HUDEP-2 (cell line): ENCODE data around the gene PFDN5.
"Not testable (repeated sequence)": the region's sequence is repeated elsewhere in the genome, so short reads cannot be mapped to it uniquely, and the experiment has no call there.

ENCODE experiments used
- DNase-seq, 76 experiments: peaks; one replicate each; lab custom pipeline; 2025; ENCODE audit not compliant: unreplicated experiment in 76 of 76; lab: John Stamatoyannopoulos, UW

Gene PFDN5

GRCh38 chr12:53325511-53326061 lies 30.2 kb downstream of the PFDN5 start:
- DNase-seq = peak in 1 of 76 experiments; percentile 4

- no peak for DNase-seq
These were observed 31.3 kb downstream of the PFDN5 start for GRCh38 chr12:53326460-53327185.

DNA sequence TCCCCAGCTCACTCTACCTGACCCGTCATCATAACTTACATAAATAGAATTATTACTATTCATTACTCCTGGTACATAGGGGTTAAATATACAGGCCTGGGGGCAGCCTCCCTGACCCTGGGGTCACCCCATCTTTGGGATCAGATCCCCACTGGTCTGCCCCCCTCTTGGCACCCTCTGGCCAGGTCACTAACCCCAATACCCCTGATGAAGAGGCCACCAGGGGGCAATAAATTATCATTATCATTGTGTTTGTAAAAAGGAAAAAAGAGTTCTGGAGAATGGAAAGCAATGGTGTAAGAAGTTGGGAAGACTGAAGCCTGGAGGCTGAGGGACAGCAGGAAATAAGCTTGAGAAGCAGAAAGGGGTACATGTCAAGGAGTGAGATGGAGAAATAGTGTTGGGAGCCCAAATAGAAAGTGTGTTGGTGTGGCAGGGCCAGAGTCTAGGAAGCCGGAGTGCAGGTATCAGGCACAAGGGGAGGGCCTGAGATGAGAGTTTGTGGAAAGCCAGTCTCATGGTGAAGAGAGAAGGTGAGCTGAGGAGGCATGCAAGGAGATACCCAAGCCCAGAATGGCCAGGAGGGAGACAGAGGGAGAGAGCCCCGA lies 32.2 kb downstream of the PFDN5 start:
- DNase-seq = peak in 12 of 76 experiments; percentile 3 to 33 (median 18)

GRCh38 chr12:53328043-53328435 lies 32.7 kb downstream of the PFDN5 start:
- DNase-seq = no peak

DNA sequence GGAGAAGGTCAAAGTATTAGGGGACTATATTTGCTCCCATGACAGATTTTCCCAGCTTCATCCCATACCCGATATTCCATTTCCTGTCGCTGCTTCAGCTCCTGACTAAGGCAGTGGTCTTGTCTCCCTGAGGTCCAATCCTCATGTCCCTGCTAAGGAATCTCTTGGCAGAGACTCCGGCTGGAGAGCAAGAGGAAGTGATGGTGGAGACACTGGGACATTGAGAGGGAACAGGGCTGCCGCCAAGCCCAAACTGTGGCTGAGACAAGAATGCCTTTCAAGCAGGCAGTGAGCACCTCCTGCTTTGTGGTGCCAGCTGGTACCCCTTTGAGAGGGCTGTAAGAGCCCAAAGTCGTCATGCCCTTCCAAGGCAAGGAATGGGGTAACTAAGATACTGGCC lies 35.3 kb downstream of the PFDN5 start:
- no peak for DNase-seq

- DNase-seq = not testable (repeated sequence)
These were observed 37.0 kb downstream of the PFDN5 start for GRCh38 chr12:53332339-53332738.

GRCh38 chr12:53332744-53333143 lies 37.4 kb downstream of the PFDN5 start:
- DNase-seq = no peak

DNA sequence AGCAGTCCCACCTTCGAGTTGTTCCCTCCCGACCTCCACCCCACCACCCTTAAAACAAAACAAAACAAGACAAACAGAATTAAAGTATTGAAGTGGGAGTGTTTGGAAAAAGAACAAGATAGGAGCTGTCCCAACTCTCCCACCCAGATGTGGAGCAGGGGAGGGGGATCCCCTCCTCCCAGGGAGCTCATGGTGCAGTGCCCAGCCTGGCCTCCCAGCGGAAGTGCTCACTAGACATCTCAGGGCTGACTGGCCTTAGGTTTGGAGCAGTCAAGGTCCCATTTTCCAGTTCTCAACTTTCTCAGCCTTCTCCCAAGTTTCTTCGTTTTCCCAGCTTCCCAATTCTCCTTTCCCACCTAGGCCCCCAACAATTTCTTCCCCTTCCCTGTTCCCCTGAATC lies 37.9 kb downstream of the PFDN5 start:
- no peak for DNase-seq

DNA sequence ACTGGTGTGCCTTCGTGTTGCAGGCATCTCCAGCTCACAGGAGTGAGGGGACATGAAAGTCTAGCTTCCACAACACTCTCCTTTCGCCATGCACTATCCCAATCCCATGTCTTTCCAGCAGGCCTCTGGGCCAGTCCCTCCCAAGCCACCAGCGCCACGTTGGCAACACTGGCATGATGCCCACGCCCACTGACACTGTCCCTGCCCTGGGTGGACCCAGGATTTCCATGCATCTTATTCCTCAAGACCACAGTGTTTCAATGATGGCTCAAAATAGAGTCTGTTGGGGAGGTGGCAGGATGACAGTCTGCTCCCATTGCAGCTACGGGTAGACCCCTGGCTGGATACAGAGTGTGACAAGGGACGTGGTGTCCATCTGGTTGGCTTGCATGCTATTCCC lies 38.5 kb downstream of the PFDN5 start:
- no peak for DNase-seq

GRCh38 chr12:53334822-53335221 lies 39.5 kb downstream of the PFDN5 start:
- DNase-seq = no peak

DNA sequence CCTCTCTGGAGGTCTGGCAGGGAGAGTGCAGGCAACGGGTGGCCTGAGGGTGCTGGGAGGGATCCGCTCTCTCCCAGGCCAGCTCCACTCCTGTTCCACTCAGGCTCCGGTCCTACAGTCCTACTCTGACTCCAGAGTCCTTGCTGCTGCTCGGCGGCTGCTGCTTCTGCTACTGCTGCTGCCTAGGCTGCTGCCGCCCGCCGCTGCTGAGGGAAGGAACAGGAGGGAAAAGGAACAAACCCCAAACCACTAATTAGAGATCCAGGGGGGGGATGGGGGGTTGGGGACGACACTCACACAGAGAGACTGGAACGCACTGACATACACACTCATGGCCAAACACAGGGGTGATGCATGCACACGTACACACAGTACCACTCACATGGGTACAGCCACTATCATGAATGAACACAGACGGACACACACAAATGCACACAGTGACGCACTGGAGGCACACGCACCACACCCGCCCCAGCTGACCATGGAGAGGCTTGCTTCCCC lies 40.9 kb downstream of the PFDN5 start, which contains the start of gene SP7:
SP7 (minus strand) TSS at position 174 of the 501 bp plus-strand sequence. CDS start 708 bp downstream, outside the sequence.
- DNase-seq = no peak

GRCh38 chr12:53338017-53338416 lies 42.7 kb downstream of the PFDN5 start:
- no peak for DNase-seq

DNA sequence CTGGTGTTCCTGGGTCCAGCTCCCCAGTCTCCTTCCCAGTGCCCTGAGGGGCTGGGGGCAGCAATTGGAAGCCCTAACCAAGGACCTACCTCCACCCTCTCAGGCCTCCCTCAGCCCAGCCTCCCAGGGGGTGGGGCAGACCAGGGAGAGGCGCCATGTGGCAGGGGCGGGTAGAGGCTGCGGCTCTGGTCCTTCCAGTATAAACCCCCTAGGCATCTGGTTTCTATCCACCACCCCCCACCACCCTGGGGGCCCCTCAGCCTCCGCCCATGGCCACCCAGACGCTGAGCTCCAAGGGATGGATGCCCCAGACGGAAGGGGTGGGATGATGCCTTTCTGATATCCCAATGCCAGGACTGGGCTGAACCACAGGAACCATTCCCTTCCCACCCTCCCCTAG lies 43.6 kb downstream of the PFDN5 start:
- DNase-seq = no peak

DNA sequence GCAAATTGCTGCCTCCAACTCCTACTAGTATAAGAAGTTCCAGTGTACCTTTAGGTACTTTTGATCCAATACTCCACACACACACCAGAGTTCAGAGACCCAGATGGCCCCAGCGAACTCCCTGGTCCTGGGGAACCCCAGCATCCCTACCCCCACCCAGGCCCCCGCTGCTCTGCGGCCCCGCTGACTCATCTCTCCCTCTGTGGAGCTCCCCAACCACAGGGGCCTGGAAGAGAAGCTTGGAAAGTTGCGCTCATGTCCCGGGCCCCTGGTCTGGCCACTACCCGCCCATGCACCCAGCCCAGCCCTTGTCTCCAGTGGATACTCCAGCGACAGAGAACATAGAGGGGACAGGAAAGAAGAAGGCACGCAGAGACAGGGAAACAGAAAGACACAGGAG lies 45.1 kb downstream of the PFDN5 start:
- no peak for DNase-seq

DNA sequence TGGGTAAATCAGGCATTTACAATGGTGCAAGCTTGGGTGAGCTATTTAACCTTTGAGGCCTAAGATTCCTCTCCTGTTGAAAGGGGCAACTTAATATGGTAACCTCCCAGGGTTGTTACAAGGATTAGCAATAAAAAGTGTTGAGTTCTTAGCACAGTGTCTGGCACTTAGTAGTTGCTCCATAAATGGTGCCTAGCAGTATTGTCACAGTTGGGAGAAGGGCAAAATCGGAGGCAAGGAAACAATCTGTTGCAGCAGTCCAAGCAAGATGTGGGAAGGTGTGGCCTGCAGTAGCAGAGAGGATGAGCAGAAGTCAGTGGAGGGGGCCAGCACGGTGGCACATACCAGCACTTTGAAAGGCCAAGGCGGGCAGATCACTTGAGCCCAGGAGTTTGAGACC lies 48.1 kb downstream of the PFDN5 start:
- DNase-seq = no peak

DNA sequence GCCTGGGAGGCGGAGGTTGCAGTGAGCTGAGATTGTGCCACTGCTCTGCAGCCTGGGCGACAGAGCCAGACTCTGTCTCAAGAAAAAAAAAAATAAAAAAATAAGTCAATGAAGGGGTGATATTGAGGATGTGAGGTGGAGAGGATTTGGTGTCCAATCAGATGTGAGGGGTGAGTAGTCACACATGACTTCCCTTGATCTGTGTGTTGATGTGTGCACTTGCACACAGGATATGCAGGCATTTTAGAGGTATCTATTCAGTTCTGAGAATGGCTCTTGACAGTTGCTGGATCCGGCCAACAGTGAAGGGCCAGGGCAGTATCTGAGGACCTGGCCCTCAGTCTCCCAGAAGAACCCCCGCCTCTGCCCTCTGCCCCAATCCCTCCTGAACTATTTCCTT lies 48.6 kb downstream of the PFDN5 start:
- no peak for DNase-seq

- DNase-seq = no peak
These were observed 49.1 kb downstream of the PFDN5 start for GRCh38 chr12:53344487-53344823.

DNA sequence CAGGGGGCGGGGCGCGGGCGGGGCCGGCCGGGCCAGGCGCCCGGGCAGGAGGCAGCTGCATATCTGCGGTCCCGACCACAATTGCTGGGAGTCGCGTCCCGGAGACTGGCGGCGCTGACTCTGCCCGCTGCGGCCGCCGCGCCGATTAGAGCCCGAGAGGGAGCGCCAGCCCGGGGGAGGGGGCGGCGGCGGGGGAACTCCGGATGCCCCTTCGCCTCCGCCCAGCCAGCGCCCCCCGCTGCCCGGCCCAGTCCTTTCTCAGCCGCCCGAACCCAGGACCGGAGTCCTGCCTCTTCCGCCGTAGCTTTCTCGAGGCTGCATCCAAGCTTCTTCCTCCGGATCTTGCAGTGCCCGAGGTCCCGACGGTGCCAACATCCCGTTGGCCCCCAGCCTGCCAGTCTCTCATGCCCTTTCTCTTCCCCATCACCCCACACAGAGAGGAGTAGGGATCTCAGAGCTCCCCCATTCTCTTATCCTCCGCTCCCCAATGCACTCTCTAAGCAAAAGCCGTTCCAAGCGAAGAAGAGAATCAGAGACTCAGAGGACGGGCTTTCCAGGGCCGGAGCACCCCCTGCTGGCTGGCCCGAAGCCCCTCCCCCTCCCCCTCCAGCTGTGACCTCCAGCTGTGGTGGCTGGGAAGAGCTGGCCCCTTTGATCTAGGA lies 49.6 kb downstream of the PFDN5 start:
- peak in 59 of 76 experiments; percentile 9 to 75 (median 53) for DNase-seq

DNA sequence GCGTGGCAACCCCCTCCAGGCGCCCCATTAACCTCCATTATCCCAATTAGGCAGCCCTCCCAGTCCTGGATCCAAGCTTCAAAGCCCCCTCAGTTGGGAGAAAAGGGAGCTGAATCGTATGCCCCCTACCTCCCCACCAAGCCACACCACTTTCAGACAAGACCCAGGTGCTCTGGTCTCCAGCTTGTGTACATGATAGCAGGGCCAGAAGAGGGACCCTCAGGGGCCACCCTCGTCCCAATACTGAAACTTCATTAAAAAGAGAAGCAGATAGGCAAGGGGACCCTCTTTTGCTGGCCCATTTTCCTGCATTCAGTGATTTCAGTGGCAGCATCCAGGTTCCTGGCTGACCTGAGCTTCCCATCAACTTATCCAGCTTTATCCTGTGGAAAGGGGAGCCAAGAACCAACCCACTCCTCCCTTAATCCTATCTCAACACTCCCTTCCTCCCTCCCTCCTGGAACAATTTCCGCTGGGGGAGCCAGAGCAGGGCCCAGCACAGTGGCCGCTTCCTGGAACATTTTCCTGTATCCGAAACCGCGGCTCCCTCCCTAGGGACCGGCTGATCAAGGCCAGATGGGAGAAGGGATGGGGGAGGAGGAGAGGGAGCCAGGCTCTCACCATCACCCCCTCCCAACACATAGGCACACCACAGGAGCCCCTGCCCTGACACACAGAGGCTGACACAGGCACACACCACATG lies 50.3 kb downstream of the PFDN5 start:
- DNase-seq = no peak

DNA sequence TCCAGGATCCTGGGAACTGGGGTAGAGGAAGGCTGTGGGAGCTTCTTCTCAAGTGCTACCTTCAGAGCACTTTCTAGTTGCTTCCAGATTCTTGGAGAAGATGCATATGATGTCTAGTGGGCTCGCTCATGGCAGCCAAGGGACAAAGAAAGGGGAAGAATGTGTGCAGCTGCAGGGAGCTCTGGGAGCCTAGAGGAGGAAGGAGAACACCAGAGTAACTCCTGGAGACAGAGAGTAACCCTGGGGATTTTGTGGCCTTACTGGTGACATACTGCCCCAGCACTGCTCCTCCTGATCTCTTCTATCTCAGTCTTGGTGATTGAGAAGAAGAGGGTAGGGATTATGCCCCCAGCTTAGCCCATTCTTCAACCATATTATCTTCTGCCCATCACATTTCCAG lies 51.1 kb downstream of the PFDN5 start:
- DNase-seq = no peak

- DNase-seq = no peak
These were observed 52.6 kb downstream of the PFDN5 start for GRCh38 chr12:53347905-53348304.
